ENCODE measurements around the gene TGFB2.

- TF ChIP-seq CTCF (IDR thresholded peaks at IDR 0.05) (no peak), EZH2 (IDR thresholded peaks at IDR 0.05; ENCODE audit: borderline replicate concordance, insufficient read depth, low read depth, low read length, poor library complexity, severe bottlenecking) (no peak)
Observed at GRCh38 chr1:218411101-218411500, 66.0 kb downstream of the TGFB2 start.
